Type B pancreatic cell (in vitro differentiated cells): ENCODE data around the gene B3GAT2. TPM values are rescaled to one million over a fixed set of nuclear protein-coding genes. Genes with fewer than 3 reads are reported as not detected.

Source experiments
- DNase-seq: peaks from one replicate; pipeline ENCODE4 v3.0.0; 2021; ENCODE audit warnings: mixed read lengths; ENCODE audit not compliant: unreplicated experiment; ENCODE audit errors: extremely low spot score
- H3K27ac Mint-ChIP-seq: 2 replicates; pipeline ENCODE4 v1.8.0; 2021; ENCODE audit warnings: mild to moderate bottlenecking, mixed read lengths
- H3K27me3 Mint-ChIP-seq: 2 replicates; pipeline ENCODE4 v1.8.0; 2021; ENCODE audit warnings: mixed read lengths
- H3K36me3 Mint-ChIP-seq: 2 replicates; pipeline ENCODE4 v1.8.0; 2021; ENCODE audit warnings: mixed read lengths
- H3K4me1 Mint-ChIP-seq: one replicate; pipeline ENCODE4 v1.8.0; 2021; ENCODE audit warnings: mixed read lengths; ENCODE audit not compliant: unreplicated experiment
- H3K4me3 Mint-ChIP-seq: 2 replicates; pipeline ENCODE4 v1.8.0; 2021; ENCODE audit warnings: mild to moderate bottlenecking, mixed read lengths
- H3K9me3 Mint-ChIP-seq: 2 replicates; pipeline ENCODE4 v1.8.0; 2021; ENCODE audit warnings: mixed read lengths
- CTCF ChIP-seq: fragments of 200-600 bp; sonication (generic); conservative IDR thresholded peaks from 2 replicates; pipeline ENCODE4 v1.5.0; 2021; ENCODE audit warnings: antibody characterized with exemption, mild to moderate bottlenecking
- total RNA-seq: library from RNA; stranded (reverse); gene quantifications from 2 replicates; pipeline ENCODE4 v1.2.1, GENCODE V29; 2021; ENCODE audit warnings: low replicate concordance

B3GAT2 gene
- total RNA-seq, 1 donor from 2014 or later, result 1.7 TPM

- Mint-ChIP-seq H3K4me1 (peaks cover 5% of the 10 kb centered on the region), H3K9me3 (no peaks in the 10 kb centered on the region), H3K36me3 (no peaks in the 10 kb centered on the region), H3K4me3 (peak overlapping the region; percentile 85), H3K27me3 (peaks cover 81% of the 10 kb centered on the region), H3K27ac (no peak overlapping the region)
- TF ChIP-seq CTCF, result no peak
- DNase-seq, result no peak
These were observed 391 bp upstream of the B3GAT2 start for GRCh38 chr6:70957284-70957617.

- Mint-ChIP-seq H3K36me3 (no peaks in the 10 kb centered on the region), H3K27me3 (peaks cover 89% of the 10 kb centered on the region), H3K9me3 (no peaks in the 10 kb centered on the region), H3K27ac (no peak overlapping the region), H3K4me1 (peaks cover 5% of the 10 kb centered on the region), H3K4me3 (peak overlapping the region; percentile 88)
- DNase-seq, result no peak
- peak; percentile 53 for TF ChIP-seq CTCF
These were observed 739 bp downstream of the B3GAT2 start for GRCh38 chr6:70956191-70956450.

- Mint-ChIP-seq H3K9me3 (no peaks in the 10 kb centered on the region), H3K4me1 (peaks cover 5% of the 10 kb centered on the region), H3K36me3 (no peaks in the 10 kb centered on the region), H3K27ac (no peak overlapping the region), H3K27me3 (peaks cover 90% of the 10 kb centered on the region), H3K4me3 (peak overlapping the region; percentile 88)
- peak; percentile 95 for TF ChIP-seq CTCF
- peak; percentile 92 for DNase-seq
These were observed 1.2 kb downstream of the B3GAT2 start for GRCh38 chr6:70955441-70956190.

GRCh38 chr6:70954750-70955149, 2.1 kb downstream of the B3GAT2 start:
- TF ChIP-seq CTCF, result no peak
- Mint-ChIP-seq H3K27me3 (peaks cover 82% of the 10 kb centered on the region), H3K36me3 (no peaks in the 10 kb centered on the region), H3K4me3 (peak overlapping the region; percentile 88), H3K4me1 (peaks cover 5% of the 10 kb centered on the region), H3K9me3 (no peaks in the 10 kb centered on the region), H3K27ac (no peak overlapping the region)
- no peak for DNase-seq

- peaks cover 76% of the 10 kb centered on the region for H3K27me3 Mint-ChIP-seq
- H3K4me3 Mint-ChIP-seq, result peak overlapping the region; percentile 65
- H3K27ac Mint-ChIP-seq, result no peak overlapping the region
- DNase-seq, result no peak
- H3K9me3 Mint-ChIP-seq, result no peaks in the 10 kb centered on the region
- no peak for TF ChIP-seq CTCF
- H3K36me3 Mint-ChIP-seq, result no peaks in the 10 kb centered on the region
- H3K4me1 Mint-ChIP-seq, result peaks cover 5% of the 10 kb centered on the region
These were observed 2.7 kb downstream of the B3GAT2 start for GRCh38 chr6:70954176-70954575.
